Activated T-cell treated with anti-CD3 and anti-CD28 coated beads, Interleukin-2, amount 50 U/mL, for 1 hour (primary cell): ENCODE results near the gene OR5T2.
"Not testable (repeated sequence)": the region's sequence is repeated elsewhere in the genome, so short reads cannot be mapped to it uniquely, and the experiment has no call there.

ENCODE experiments used
- DNase-seq: peaks from one replicate; pipeline ENCODE4 v3.0.0-alpha.2; 2020

Gene OR5T2

GRCh38 chr11:56234155-56234554 is at the start of gene OR5T2:
Gene OR5T2, minus strand, starts transcription at chr11:56234255. Its CDS starts 1,193 bp downstream, at chr11:56233062.
- DNase-seq = no peak

DNA sequence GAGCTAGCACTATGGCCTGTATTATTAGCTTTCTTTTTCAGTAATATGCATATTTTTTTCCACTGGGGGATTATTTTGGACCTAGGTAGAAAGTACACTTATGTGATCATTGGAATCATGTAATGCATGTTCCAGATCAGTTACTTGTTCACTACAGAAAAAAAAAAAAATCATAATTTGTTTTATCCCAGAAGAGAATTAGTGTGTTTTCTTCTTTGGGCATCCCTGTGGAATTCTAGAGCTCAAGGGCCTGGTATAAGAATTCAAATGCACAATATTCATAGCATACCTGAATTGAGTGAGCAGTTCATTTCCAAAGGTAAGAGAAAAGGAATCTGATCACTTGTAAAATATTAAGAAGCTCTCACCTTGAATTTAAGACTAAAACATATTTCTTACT is 39.8 kb upstream of the OR5T2 start, which contains the start of gene OR5T1:
Gene OR5T1, plus strand, starts transcription at position 301 of the 400 bp plus-strand sequence. CDS start 1,485 bp downstream, outside the sequence.
- DNase-seq = no peak

DNA sequence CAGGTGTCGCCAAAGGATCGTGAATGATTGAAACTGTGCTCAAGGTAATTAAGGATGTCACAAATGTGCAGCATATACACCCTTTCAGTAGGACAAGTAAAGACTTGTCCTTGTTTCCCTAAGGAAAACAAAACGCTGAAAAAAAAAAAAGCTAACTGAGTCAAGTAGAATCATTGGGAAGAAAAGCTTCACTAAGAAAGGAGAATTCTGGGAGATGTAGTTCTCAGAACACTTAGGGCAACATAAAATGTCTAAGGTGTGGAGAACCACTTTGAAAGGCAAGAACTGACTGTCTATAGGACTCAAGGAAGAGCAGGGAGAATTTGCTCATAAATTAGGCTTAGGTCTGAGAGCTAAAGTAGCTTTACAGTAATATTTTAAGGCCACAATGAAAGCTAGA is 37.0 kb upstream of the OR5T2 start:
- no peak for DNase-seq

GRCh38 chr11:56251954-56252353 is 17.9 kb upstream of the OR5T2 start, which contains the start of gene OR5T3:
Gene OR5T3, plus strand, starts transcription at chr11:56252254. Its CDS starts 0 bp downstream, at chr11:56252254.
- no peak for DNase-seq

DNA sequence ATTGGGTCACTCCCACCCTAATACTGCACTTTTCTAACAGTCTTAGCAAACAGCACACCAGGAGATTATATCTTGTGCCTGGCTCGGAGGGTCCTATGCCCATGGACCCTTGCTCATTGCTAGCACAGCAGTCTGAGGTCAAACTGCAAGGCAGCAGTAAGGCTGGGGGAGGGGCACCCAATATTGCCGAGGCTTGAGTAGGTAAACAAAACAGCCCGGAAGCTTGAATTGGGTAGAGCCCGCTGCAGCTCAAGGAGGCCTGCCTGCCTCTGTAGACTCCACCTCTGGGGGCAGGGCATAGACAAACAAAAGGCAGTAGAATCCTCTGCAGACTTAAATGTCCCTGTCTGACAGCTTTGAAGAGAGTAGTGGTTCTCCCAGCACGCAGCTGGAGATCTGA is 14.3 kb downstream of the OR5T2 start:
- not testable (repeated sequence) for DNase-seq

- DNase-seq = no peak
Measured at GRCh38 chr11:56214537-56214936, 19.5 kb downstream of the OR5T2 start.

GRCh38 chr11:56207790-56208189 is 26.3 kb downstream of the OR5T2 start:
- no peak for DNase-seq

DNA sequence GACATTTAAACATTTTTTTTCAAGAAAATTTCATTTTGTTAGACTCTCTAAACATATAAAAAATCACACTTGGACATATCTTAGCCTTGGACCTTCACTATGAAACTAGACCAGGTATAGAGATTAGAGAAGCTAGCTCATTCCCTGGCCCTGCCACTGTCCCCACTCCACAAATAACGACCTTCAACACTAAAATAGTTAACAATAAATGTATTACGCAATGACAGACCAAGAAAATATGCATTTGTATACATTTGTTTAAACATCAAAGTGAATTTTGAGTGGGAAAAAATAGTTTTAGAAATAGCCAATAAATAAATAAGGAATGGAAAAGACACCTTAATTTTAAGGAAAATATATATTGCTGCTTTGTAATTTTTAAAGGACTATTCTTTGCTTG is 36.7 kb downstream of the OR5T2 start:
- no peak for DNase-seq

DNA sequence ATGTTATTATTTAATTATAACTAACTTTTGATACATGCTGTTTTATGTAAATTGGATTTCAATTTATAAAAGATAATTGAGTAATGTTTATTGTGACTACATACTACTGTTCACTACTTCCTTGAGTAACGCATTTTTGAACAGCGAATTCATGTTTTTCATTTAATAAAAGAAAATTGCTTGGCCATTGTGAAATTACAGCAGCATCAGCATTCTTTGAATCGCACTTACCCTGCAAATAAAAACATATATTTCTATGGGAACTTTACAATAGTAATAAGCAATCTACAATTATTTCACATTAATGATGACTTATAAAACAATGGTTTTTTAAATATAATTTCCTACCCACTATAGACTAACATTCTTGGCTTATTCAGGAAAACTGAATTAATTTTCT is 37.4 kb downstream of the OR5T2 start:
- DNase-seq = no peak

DNA sequence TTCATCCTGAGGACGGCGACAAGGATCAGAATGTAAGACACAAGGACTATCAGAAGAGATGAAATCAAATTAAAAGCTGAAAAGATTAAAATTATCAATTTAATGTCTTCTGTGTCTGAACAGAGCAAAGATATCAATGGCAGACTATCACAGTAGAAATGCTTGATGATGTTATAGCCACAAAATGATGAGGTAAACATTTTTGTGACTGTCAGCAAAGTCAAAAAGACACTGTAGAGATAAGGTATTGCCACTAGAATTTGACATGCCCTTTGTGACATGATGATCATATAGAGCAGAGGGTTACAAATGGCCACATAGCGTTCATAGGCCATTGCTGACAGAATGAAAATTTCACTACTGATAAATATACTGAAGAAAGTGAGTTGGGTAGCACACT is 45.5 kb downstream of the OR5T2 start:
- no peak for DNase-seq

GRCh38 chr11:56183459-56183858 is 50.6 kb downstream of the OR5T2 start:
- DNase-seq = no peak
